OCI-LY7 (cell line): ENCODE data around the gene ARHGAP9. TPM values are rescaled to one million over a fixed set of nuclear protein-coding genes. Genes with fewer than 3 reads are reported as not detected.

Experiments
- BruUV-seq: library from RNA; stranded (reverse); fragments of 400-500 nt; replicated peaks from 2 replicates; lab custom pipeline; 2021; lab: Mats Ljungman, UMichigan
- CTCF ChIA-PET: fragments of 300-600 bp; sonication (Branson Sonifier 250); formaldehyde crosslinking; loops from one replicate; lab custom pipeline; 2022; ENCODE audit warnings: antibody characterized with exemption; ENCODE audit not compliant: unreplicated experiment; lab: Charles Lee
- POLR2A ChIA-PET: fragments of 300-600 bp; sonication (Branson Sonifier 250); formaldehyde crosslinking; loops from one replicate; lab custom pipeline; 2022; ENCODE audit warnings: antibody characterized with exemption; lab: Charles Lee
- DNase-seq: peaks from one replicate; pipeline ENCODE4 v3.0.0-alpha.2; 2015; ENCODE audit warnings: low spot score
- H2AFZ ChIP-seq: fragments of 200-600 bp; sonication (generic), shearing (Covaris generic); 2 replicates; pipeline ENCODE4 v1.6.1; 2014; ENCODE audit warnings: mild to moderate bottlenecking, antibody characterized with exemption, low read length, moderate library complexity
- H3K27ac ChIP-seq: fragments of 200-600 bp; sonication (generic); 2 replicates; pipeline ENCODE4 v1.5.1; 2014; ENCODE audit warnings: mixed run types, low read depth, mild to moderate bottlenecking, moderate library complexity, low read length, inconsistent platforms; ENCODE audit not compliant: poor library complexity, severe bottlenecking
- H3K36me3 ChIP-seq: fragments of 200-600 bp; sonication (generic); 2 replicates; pipeline ENCODE4 v1.6.1; 2014; ENCODE audit warnings: mild to moderate bottlenecking, antibody characterized with exemption, low read length, moderate library complexity, mixed read lengths; ENCODE audit not compliant: insufficient read depth
- H3K4me1 ChIP-seq: fragments of 200-600 bp; sonication (generic); 2 replicates; pipeline ENCODE4 v1.5.1; 2014; ENCODE audit warnings: mild to moderate bottlenecking, low read length; ENCODE audit not compliant: insufficient read depth, poor library complexity, severe bottlenecking
- H3K4me2 ChIP-seq: fragments of 200-600 bp; sonication (generic); 2 replicates; pipeline ENCODE4 v1.6.1; 2014; ENCODE audit warnings: mild to moderate bottlenecking, low read length
- H3K4me3 ChIP-seq: fragments of 200-600 bp; sonication (generic); 2 replicates; pipeline ENCODE4 v1.5.1; 2014; ENCODE audit warnings: mild to moderate bottlenecking, low read depth, low read length; ENCODE audit not compliant: poor library complexity, severe bottlenecking
- H3K79me2 ChIP-seq: fragments of 200-600 bp; sonication (generic); 2 replicates; pipeline ENCODE4 v1.6.1; 2016; ENCODE audit warnings: low read depth, mild to moderate bottlenecking, low read length, moderate library complexity, mixed read lengths; ENCODE audit not compliant: insufficient read depth
- H3K9me2 ChIP-seq: fragments of 200-600 bp; sonication (generic); 2 replicates; pipeline ENCODE4 v1.6.1; 2016; ENCODE audit warnings: mild to moderate bottlenecking, low read length, mixed read lengths; ENCODE audit not compliant: insufficient read depth
- H3K9me3 ChIP-seq: fragments of 200-600 bp; sonication (generic); 2 replicates; pipeline ENCODE4 v1.6.1; 2014; ENCODE audit warnings: mild to moderate bottlenecking, mixed run types, low read length, mixed read lengths
- H4K20me1 ChIP-seq: fragments of 200-600 bp; sonication (generic); 2 replicates; pipeline ENCODE4 v1.6.1; 2014; ENCODE audit warnings: mild to moderate bottlenecking, antibody characterized with exemption, low read length, moderate library complexity, mixed read lengths; ENCODE audit not compliant: insufficient read depth
- CTCF ChIP-seq: fragments of 200-600 bp; sonication (generic); conservative IDR thresholded peaks from 2 replicates; pipeline ENCODE4 v1.5.1; 2014; ENCODE audit warnings: mild to moderate bottlenecking, antibody characterized with exemption, low read length, moderate library complexity, mixed read lengths
- EZH2phosphoT487 ChIP-seq: fragments of 200-600 bp; sonication (generic); IDR thresholded peaks from 2 replicates; pipeline ENCODE4 v1.6.1; 2018; ENCODE audit warnings: low read depth, borderline replicate concordance, mild to moderate bottlenecking, mixed run types, antibody characterized with exemption, low read length, moderate library complexity, mixed read lengths
- intact Hi-C: fragments of 100-400 bp; cut with micrococcal nuclease; formaldehyde crosslinking; loops from one replicate; pipeline ENCODE4 v1.10.0; 2022; ENCODE audit not compliant: unreplicated experiment
- total RNA-seq, 2 experiments: library from RNA; depleted of rRNA in 1 of 2; stranded (reverse); fragments of >200 nt in 1 of 2; shearing (Covaris generic) in 1 of 2; gene quantifications; 2 replicates each; pipeline ENCODE4 v1.2.3, GENCODE V29; 2014 to 2022

The ARHGAP9 gene
- total RNA-seq, 2 experiments from 2014 or later = 66.2 to 111 TPM

GRCh38 chr12:57433370-57433769 is 46.3 kb downstream of the ARHGAP9 start:
- intact Hi-C loops = no loop called here
- BruUV-seq = no TSS peak
- Histone ChIP-seq H3K4me2 (no peak overlapping the region), H4K20me1 (no peaks in the 10 kb centered on the region), H3K4me3 (no peak overlapping the region), H3K36me3 (no peaks in the 10 kb centered on the region), H2AFZ (no peak overlapping the region), H3K9me2 (no peaks in the 10 kb centered on the region), H3K27ac (no peak overlapping the region), H3K79me2 (peaks cover 14% of the 10 kb centered on the region), H3K9me3 (no peaks in the 10 kb centered on the region), H3K4me1 (peaks cover 30% of the 10 kb centered on the region)
- no peak for DNase-seq
- CTCF ChIA-PET = no interaction called here
- POLR2A ChIA-PET = interaction anchor here (1.2 to 1.9 kb wide), 3 partner anchors 11 to 359 kb away, joined by 3 to 8 read pairs (median 3); no protein-coding TSS in a partner anchor
- TF ChIP-seq EZH2phosphoT487 = no peak
- TF ChIP-seq CTCF = no peak

- no peaks in the 10 kb centered on the region for H3K9me3 ChIP-seq
- ChIA-PET CTCF (no interaction called here), POLR2A (interaction anchor here (0.6 to 1.9 kb wide), 2 partner anchors 21 to 731 kb away, joined by 6 to 8 read pairs; no protein-coding TSS in a partner anchor)
- no peak for TF ChIP-seq CTCF
- TF ChIP-seq EZH2phosphoT487 = no peak
- peak overlapping the region; percentile 83; the same call in 1 of the 2 replicates for H2AFZ ChIP-seq
- H3K4me1 ChIP-seq = peaks cover 30% of the 10 kb centered on the region
- DNase-seq = no peak
- H3K36me3 ChIP-seq = no peaks in the 10 kb centered on the region
- BruUV-seq = no TSS peak
- peak overlapping the region; percentile 78 for H3K4me2 ChIP-seq
- H3K27ac ChIP-seq = peak overlapping the region; percentile 59
- peaks cover 14% of the 10 kb centered on the region for H3K79me2 ChIP-seq
- no peaks in the 10 kb centered on the region for H4K20me1 ChIP-seq
- H3K9me2 ChIP-seq = no peaks in the 10 kb centered on the region
- H3K4me3 ChIP-seq = peak overlapping the region; percentile 70
- intact Hi-C loops = loop anchor here (1.0 kb wide), 1 partner anchor 46 kb away; no protein-coding TSS in a partner anchor
These were observed 47.9 kb downstream of the ARHGAP9 start for GRCh38 chr12:57431654-57432188.

- Histone ChIP-seq H2AFZ (peak within 1 kb of the TSS; percentile 83), H3K4me3 (peak within 1 kb of the TSS; percentile 70), H3K27ac (peak within 1 kb of the TSS; percentile 59), H4K20me1 (no peaks in the 10 kb centered on the region), H3K4me2 (peak within 1 kb of the TSS; percentile 81), H3K9me3 (no peaks in the 10 kb centered on the region), H3K9me2 (no peaks in the 10 kb centered on the region), H3K79me2 (peaks cover 14% of the 10 kb centered on the region), H3K4me1 (peaks cover 30% of the 10 kb centered on the region), H3K36me3 (no peaks in the 10 kb centered on the region)
- DNase-seq = peak; percentile 96
- no peak for TF ChIP-seq CTCF
- no peak for TF ChIP-seq EZH2phosphoT487
- intact Hi-C loops = loop anchor here (1.0 kb wide), 1 partner anchor 46 kb away; no protein-coding TSS in a partner anchor
- TSS peak; percentile 97 for BruUV-seq
- ChIA-PET CTCF (no interaction called here), POLR2A (no interaction called here)
These were observed 48.6 kb downstream of the ARHGAP9 start, which contains the start of gene R3HDM2 for GRCh38 chr12:57430931-57431566. R3HDM2 (minus strand) TSS chr12:57431043; CDS start chr12:57310428, 120,615 bp downstream.
